A673 (cell line): ENCODE measurements around the gene DDX31.

Source experiments
- CTCF ChIP-seq: fragments of 300-800, 200-600 bp; sonication (generic); conservative IDR thresholded peaks from 2 replicates; pipeline ENCODE4 v1.5.1; 2017; ENCODE audit warnings: low read depth, mild to moderate bottlenecking, antibody characterized with exemption, low read length, moderate library complexity, mixed read lengths
- EZH2 ChIP-seq: fragments of 200-600 bp; sonication (generic); IDR thresholded peaks from 2 replicates; pipeline ENCODE4 v1.6.1; 2017; ENCODE audit warnings: borderline replicate concordance, low read depth, mild to moderate bottlenecking, mixed read lengths, antibody characterized with exemption, low read length; ENCODE audit not compliant: poor library complexity, severe bottlenecking

DNA sequence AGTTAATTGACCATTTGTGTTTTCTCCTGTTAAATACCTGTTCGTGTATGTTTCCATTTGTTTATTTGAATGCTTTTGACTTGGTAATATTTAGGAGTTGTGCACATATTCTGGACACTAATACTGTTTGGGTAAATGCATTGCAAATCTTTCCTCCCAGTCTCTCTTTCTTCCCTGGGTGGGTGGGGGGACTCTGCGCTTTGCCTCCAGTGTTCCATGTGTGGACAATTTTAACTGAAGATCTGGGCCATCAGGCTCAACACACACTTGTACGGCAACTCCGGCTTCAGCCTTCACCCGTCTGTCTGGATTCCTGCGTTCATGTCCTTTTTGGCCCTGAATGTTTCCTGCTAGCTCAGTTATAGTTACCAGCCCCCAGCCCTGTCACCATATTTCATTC lies 40.5 kb upstream of the DDX31 start:
- TF ChIP-seq CTCF, result no peak
- no peak for TF ChIP-seq EZH2
